ENCODE measurements around the gene CDH13. TPM values are rescaled to one million over a fixed set of nuclear protein-coding genes. Genes with fewer than 3 reads are reported as not detected.

Gene CDH13
- total RNA-seq, 1 donor from 2014 or later: 161 TPM

GRCh38 chr16:83066011-83066410 is 439.2 kb downstream of the CDH13 start:
- TF ChIP-seq, protein P1, sequence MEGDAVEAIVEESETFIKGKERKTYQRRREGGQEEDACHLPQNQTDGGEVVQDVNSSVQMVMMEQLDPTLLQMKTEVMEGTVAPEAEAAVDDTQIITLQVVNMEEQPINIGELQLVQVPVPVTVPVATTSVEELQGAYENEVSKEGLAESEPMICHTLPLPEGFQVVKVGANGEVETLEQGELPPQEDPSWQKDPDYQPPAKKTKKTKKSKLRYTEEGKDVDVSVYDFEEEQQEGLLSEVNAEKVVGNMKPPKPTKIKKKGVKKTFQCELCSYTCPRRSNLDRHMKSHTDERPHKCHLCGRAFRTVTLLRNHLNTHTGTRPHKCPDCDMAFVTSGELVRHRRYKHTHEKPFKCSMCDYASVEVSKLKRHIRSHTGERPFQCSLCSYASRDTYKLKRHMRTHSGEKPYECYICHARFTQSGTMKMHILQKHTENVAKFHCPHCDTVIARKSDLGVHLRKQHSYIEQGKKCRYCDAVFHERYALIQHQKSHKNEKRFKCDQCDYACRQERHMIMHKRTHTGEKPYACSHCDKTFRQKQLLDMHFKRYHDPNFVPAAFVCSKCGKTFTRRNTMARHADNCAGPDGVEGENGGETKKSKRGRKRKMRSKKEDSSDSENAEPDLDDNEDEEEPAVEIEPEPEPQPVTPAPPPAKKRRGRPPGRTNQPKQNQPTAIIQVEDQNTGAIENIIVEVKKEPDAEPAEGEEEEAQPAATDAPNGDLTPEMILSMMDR (IDR thresholded peaks at IDR 0.05; ENCODE audit: borderline replicate concordance): no peak
- no peaks in the 10 kb centered on the region for H3K36me3 ChIP-seq
- intact Hi-C loops (cut with micrococcal nuclease): no loop called here
- H3K27ac ChIP-seq (replicated peaks): no peak overlapping the region
- H3K27me3 ChIP-seq (ENCODE audit: low read depth): no peaks in the 10 kb centered on the region
- no peaks in the 10 kb centered on the region for H3K9me3 ChIP-seq (replicated peaks)
- no peak overlapping the region for H3K4me3 ChIP-seq
- DNase-seq: no peak
- H3K4me1 ChIP-seq: peaks cover 12% of the 10 kb centered on the region

DNA sequence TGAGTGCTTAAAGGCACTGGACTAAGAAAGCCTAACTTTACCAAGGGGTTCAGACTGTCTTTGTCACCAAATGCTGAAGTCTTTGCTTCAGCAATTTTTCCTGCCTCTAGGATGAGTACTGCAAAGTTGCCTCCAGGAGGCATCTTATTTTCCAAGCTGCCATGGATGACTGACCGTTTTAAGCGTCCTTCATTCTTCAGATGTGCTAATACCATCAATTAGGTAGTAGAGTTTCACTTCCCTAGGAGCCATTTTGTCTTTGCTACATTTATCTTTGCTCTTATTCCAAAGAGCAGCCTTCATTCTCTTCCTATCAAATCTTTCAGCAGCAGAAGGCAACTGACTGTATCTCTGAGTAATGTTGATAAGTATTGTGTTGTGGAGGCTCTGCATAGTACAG is 440.1 kb downstream of the CDH13 start:
- no peaks in the 10 kb centered on the region for H3K36me3 ChIP-seq
- no peak for DNase-seq
- H3K9me3 ChIP-seq (replicated peaks): no peaks in the 10 kb centered on the region
- H3K4me3 ChIP-seq: no peak overlapping the region
- peaks cover 12% of the 10 kb centered on the region for H3K4me1 ChIP-seq
- intact Hi-C loops (cut with micrococcal nuclease): no loop called here
- TF ChIP-seq, protein P1 (IDR thresholded peaks at IDR 0.05; ENCODE audit: borderline replicate concordance): no peak
- no peaks in the 10 kb centered on the region for H3K27me3 ChIP-seq (ENCODE audit: low read depth)
- no peak overlapping the region for H3K27ac ChIP-seq (replicated peaks)

DNA sequence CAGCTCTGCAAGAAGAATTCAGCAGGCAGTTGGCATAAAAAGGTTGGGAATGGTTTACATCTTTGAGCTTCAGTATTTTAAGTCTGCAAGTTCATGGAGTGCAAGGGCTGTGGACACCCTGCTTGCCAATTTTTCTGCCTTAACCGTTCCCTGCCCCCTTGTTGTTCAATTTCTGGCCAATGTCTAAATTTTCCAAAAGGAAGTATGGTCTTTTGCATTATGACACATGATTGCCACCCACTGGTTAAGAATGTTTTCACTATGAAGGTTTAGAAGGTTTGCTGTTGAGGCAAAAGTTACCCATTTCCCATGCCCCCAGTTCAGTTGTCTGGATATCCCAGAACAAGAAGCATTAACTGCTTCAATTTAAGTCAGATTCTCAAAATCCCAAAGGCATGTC is 441.9 kb downstream of the CDH13 start:
- H3K36me3 ChIP-seq: no peaks in the 10 kb centered on the region
- H3K4me1 ChIP-seq: peaks cover 7% of the 10 kb centered on the region
- no peak overlapping the region for H3K27ac ChIP-seq (replicated peaks)
- no peaks in the 10 kb centered on the region for H3K9me3 ChIP-seq (replicated peaks)
- no peak for DNase-seq
- H3K27me3 ChIP-seq (ENCODE audit: low read depth): no peaks in the 10 kb centered on the region
- H3K4me3 ChIP-seq: no peak overlapping the region
- TF ChIP-seq, protein P1 (IDR thresholded peaks at IDR 0.05; ENCODE audit: borderline replicate concordance): peak; percentile 49
- intact Hi-C loops (cut with micrococcal nuclease): no loop called here

DNA sequence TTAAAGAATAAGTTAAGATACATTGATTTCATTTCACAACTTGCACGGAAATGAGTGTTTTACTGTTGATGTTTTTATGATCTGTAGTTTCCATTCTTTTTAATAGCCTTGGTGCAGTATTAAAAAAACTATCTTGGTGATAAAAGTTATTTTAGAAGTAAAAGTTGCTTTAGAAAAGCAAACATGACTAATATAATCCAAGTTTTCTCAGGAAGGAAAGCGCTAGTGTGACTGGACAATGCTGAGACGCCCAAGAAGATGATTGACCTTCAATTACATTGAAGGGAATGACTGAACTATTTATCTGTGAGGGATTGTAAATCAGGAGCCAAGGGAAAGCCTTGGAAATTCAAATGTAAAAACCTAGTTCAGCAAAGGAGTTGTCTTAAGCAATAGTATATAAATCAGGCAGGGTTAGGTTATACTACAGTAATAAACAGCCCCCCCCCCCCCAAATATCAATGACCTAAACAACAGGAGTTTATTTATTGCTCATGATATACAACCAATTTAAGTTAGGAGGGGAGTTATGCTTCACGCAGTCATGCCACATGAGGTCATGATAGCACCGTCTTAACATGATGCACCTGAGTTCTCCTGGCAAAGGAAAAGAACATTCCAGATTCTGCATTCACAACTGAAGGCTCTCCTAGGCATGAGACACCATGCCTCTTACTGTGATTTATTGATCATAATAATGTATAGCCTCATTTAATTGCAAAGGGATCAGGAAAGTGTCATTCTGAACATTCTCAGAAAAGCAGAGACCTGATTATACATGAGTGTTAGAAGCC is 443.8 kb downstream of the CDH13 start:
- TF ChIP-seq, protein P1 (IDR thresholded peaks at IDR 0.05; ENCODE audit: borderline replicate concordance): no peak
- H3K9me3 ChIP-seq (replicated peaks): no peaks in the 10 kb centered on the region
- H3K4me1 ChIP-seq: peaks cover 11% of the 10 kb centered on the region
- no peak for DNase-seq
- no peaks in the 10 kb centered on the region for H3K27me3 ChIP-seq (ENCODE audit: low read depth)
- no peak overlapping the region for H3K4me3 ChIP-seq
- H3K36me3 ChIP-seq: no peaks in the 10 kb centered on the region
- intact Hi-C loops (cut with micrococcal nuclease): no loop called here
- H3K27ac ChIP-seq (replicated peaks): no peak overlapping the region

GRCh38 chr16:83075956-83076355 is 449.2 kb downstream of the CDH13 start:
- Histone ChIP-seq H3K4me3 (no peak overlapping the region), H3K36me3 (no peaks in the 10 kb centered on the region), H3K9me3 (replicated peaks) (no peaks in the 10 kb centered on the region), H3K27me3 (ENCODE audit: low read depth) (no peaks in the 10 kb centered on the region), H3K27ac (replicated peaks) (no peak overlapping the region), H3K4me1 (peaks cover 4% of the 10 kb centered on the region)
- TF ChIP-seq, protein P1 (IDR thresholded peaks at IDR 0.05; ENCODE audit: borderline replicate concordance): no peak
- DNase-seq: no peak
- intact Hi-C loops (cut with micrococcal nuclease): no loop called here

Measured in left ventricle myocardium inferior (tissue), 1 donor.